GM23248 (cell line): ENCODE data around the gene TSLP.

Source experiments
- EZH2 ChIP-seq: fragments of 200-600 bp; sonication (generic); IDR thresholded peaks from 2 replicates; pipeline ENCODE4 v1.6.1; 2018; ENCODE audit warnings: antibody characterized with exemption, mild to moderate bottlenecking; ENCODE audit not compliant: insufficient read depth, poor library complexity, severe bottlenecking
- EZH2phosphoT487 ChIP-seq: fragments of 200-600 bp; sonication (generic); IDR thresholded peaks from 2 replicates; pipeline ENCODE4 v1.6.1; 2018; ENCODE audit warnings: antibody characterized with exemption, moderate library complexity, mild to moderate bottlenecking, low read depth; ENCODE audit not compliant: insufficient read depth

DNA sequence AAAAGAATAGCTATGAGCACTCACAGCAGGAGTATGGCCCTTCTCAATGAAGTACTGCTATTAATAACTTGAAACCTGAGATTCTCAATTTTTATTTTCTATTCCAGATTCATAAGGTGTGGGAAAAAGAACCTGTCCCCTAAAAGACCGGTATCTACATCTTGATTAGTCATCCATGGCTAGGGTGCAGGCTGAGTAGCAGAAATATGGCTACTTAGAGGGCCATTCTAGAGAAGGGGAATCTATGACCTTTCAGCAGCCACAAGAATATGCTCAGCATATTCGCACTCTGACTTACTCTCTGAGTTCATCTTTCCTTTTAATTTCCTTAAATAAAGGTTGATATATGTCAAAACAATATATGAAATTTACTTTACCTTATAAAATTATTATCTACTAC, 48.3 kb downstream of the TSLP start:
- no peak for TF ChIP-seq EZH2
- no peak for TF ChIP-seq EZH2phosphoT487
